Astrocyte (in vitro differentiated cells and primary cell): ENCODE measurements around the gene DRG1. TPM values are rescaled to one million over a fixed set of nuclear protein-coding genes. Genes with fewer than 3 reads are reported as not detected.

Experiments
- DNase-seq: peaks from one replicate; pipeline ENCODE4 v3.0.0-alpha.2; 2010; ENCODE audit warnings: low read depth
- FAIRE-seq: peaks from 2 replicates; lab custom pipeline; 2011; peaks lifted over from hg19 to GRCh38; lab: Jason Lieb, UNC
- H2AFZ ChIP-seq: 2 replicates; pipeline ENCODE4 v1.6.0; 2012; ENCODE audit warnings: low read depth, low read length, inconsistent platforms
- H3K27ac ChIP-seq: 2 replicates; pipeline ENCODE4 v1.5.1; 2011; ENCODE audit warnings: low read depth, low read length, inconsistent platforms
- H3K27me3 ChIP-seq: 2 replicates; pipeline ENCODE4 v1.6.0; 2011; ENCODE audit warnings: low read length, inconsistent platforms; ENCODE audit not compliant: insufficient read depth
- H3K36me3 ChIP-seq: 2 replicates; pipeline ENCODE4 v1.5.1; 2011; ENCODE audit warnings: low read length, inconsistent platforms; ENCODE audit not compliant: insufficient read depth
- H3K4me1 ChIP-seq: 2 replicates; pipeline ENCODE4 v1.5.1; 2011; ENCODE audit warnings: low read length, inconsistent platforms; ENCODE audit not compliant: insufficient read depth
- H3K4me2 ChIP-seq: 2 replicates; pipeline ENCODE4 v1.6.0; 2012; ENCODE audit warnings: low read length, inconsistent platforms
- H3K4me3 ChIP-seq: 2 replicates; pipeline ENCODE4 v1.5.1; 2011; ENCODE audit warnings: low read depth, mild to moderate bottlenecking, low read length, inconsistent platforms; ENCODE audit not compliant: insufficient read depth
- H3K79me2 ChIP-seq: 2 replicates; pipeline ENCODE4 v1.6.0; 2012; ENCODE audit warnings: mild to moderate bottlenecking, low read length, inconsistent platforms; ENCODE audit not compliant: insufficient read depth
- H3K9ac ChIP-seq: 2 replicates; pipeline ENCODE4 v1.6.0; 2012; ENCODE audit warnings: mild to moderate bottlenecking, low read length, inconsistent platforms
- H3K9me3 ChIP-seq: 2 replicates; pipeline ENCODE4 v1.5.1; 2012; ENCODE audit warnings: low read depth, mild to moderate bottlenecking, low read length, inconsistent platforms; ENCODE audit not compliant: insufficient read depth
- H4K20me1 ChIP-seq: 2 replicates; pipeline ENCODE4 v1.6.0; 2012; ENCODE audit warnings: low read length, inconsistent platforms; ENCODE audit not compliant: insufficient read depth
- H3K27ac Mint-ChIP-seq: one replicate; pipeline ENCODE4 v1.8.0; 2021; ENCODE audit warnings: mild to moderate bottlenecking, mixed read lengths; ENCODE audit not compliant: unreplicated experiment
- H3K27me3 Mint-ChIP-seq: one replicate; pipeline ENCODE4 v1.8.0; 2021; ENCODE audit warnings: low read depth, mixed read lengths; ENCODE audit not compliant: unreplicated experiment
- H3K36me3 Mint-ChIP-seq: one replicate; pipeline ENCODE4 v1.8.0; 2021; ENCODE audit warnings: low read depth, mixed read lengths; ENCODE audit not compliant: unreplicated experiment
- H3K4me1 Mint-ChIP-seq: one replicate; pipeline ENCODE4 v1.8.0; 2021; ENCODE audit warnings: low read depth, mixed read lengths; ENCODE audit not compliant: unreplicated experiment
- H3K4me3 Mint-ChIP-seq: one replicate; pipeline ENCODE4 v1.8.0; 2021; ENCODE audit warnings: mild to moderate bottlenecking, moderate library complexity, mixed read lengths; ENCODE audit not compliant: unreplicated experiment
- H3K9me3 Mint-ChIP-seq: one replicate; pipeline ENCODE4 v1.8.0; 2021; ENCODE audit warnings: mild to moderate bottlenecking, mixed read lengths; ENCODE audit not compliant: unreplicated experiment
- EZH2 ChIP-seq: IDR thresholded peaks from 2 replicates; pipeline ENCODE4 v1.6.1; 2012; ENCODE audit warnings: mild to moderate bottlenecking, low read length, inconsistent platforms; ENCODE audit not compliant: insufficient read depth
- total RNA-seq: library from RNA; stranded (reverse); gene quantifications from 2 replicates; pipeline ENCODE4 v1.2.1, GENCODE V29; 2021
- TF ChIP-seq, protein P1 (sequence below): IDR thresholded peaks from 2 replicates; pipeline ENCODE4 v1.5.1; 2011; ENCODE audit warnings: low read depth, mild to moderate bottlenecking, inconsistent platforms, low read length, moderate library complexity; ENCODE audit not compliant: insufficient read depth

Gene DRG1
- total RNA-seq, 1 donor from 2014 or later = 59.6 TPM

DNA sequence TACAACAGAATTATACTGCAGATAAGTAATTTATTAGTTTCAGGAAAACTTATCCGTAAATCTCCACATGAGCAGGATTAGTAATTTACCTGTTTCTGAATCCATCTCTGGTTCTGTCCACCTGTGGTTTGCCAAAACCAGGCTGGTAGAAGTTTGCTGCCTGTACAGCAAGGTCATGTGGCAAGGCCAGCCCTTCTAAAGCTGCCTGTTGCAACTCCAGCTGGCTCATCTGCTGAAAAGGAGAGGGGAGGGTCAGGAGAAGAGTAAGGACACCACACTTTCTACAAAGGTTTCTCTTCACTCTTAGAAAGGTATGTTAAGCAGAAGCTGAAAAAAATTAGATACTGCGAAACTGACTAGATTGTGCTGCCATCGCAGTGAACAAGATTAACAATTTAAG lies 47.9 kb downstream of the DRG1 start:
- no peaks in the 10 kb centered on the region for H3K9me3 Mint-ChIP-seq
- H3K27ac Mint-ChIP-seq = no peak overlapping the region
- no peak overlapping the region for H3K4me2 ChIP-seq
- no peaks in the 10 kb centered on the region for H3K27me3 ChIP-seq
- no peaks in the 10 kb centered on the region for H3K27me3 Mint-ChIP-seq
- no peaks in the 10 kb centered on the region for H3K79me2 ChIP-seq
- TF ChIP-seq, protein P1, sequence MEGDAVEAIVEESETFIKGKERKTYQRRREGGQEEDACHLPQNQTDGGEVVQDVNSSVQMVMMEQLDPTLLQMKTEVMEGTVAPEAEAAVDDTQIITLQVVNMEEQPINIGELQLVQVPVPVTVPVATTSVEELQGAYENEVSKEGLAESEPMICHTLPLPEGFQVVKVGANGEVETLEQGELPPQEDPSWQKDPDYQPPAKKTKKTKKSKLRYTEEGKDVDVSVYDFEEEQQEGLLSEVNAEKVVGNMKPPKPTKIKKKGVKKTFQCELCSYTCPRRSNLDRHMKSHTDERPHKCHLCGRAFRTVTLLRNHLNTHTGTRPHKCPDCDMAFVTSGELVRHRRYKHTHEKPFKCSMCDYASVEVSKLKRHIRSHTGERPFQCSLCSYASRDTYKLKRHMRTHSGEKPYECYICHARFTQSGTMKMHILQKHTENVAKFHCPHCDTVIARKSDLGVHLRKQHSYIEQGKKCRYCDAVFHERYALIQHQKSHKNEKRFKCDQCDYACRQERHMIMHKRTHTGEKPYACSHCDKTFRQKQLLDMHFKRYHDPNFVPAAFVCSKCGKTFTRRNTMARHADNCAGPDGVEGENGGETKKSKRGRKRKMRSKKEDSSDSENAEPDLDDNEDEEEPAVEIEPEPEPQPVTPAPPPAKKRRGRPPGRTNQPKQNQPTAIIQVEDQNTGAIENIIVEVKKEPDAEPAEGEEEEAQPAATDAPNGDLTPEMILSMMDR = no peak
- TF ChIP-seq EZH2 = no peak
- H3K4me3 Mint-ChIP-seq = no peak overlapping the region
- no peak overlapping the region for H2AFZ ChIP-seq
- peaks cover 9% of the 10 kb centered on the region for H4K20me1 ChIP-seq
- H3K4me1 ChIP-seq = no peaks in the 10 kb centered on the region
- H3K36me3 ChIP-seq = peaks cover 20% of the 10 kb centered on the region
- no peak overlapping the region for H3K4me3 ChIP-seq
- FAIRE-seq (no peak), DNase-seq (no peak)
- H3K36me3 Mint-ChIP-seq = peaks cover 17% of the 10 kb centered on the region
- no peaks in the 10 kb centered on the region for H3K9me3 ChIP-seq
- no peak overlapping the region for H3K9ac ChIP-seq
- H3K27ac ChIP-seq = no peak overlapping the region
- peaks cover 7% of the 10 kb centered on the region for H3K4me1 Mint-ChIP-seq

DNA sequence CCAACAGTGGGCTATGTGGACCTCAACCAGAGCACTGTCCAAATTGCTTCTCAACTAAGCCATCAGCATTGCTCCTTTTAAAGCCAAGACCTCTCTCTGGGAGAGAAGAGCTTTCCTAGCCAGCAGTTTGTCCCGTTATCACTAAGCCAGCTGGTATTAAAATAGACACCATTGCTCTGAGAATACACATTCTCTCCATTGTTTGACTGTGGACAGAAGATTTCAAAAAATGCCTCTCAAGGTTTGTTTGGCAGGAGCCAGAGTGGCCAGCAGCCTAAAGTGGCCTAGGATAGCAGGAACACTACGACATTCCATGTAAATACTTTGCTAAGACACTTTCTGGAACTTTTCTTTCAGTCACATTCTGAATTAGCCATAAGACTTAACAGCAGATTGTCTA lies 49.0 kb downstream of the DRG1 start:
- no peaks in the 10 kb centered on the region for H3K4me1 ChIP-seq
- H3K27ac ChIP-seq = no peak overlapping the region
- TF ChIP-seq, protein P1 = no peak
- no peak for TF ChIP-seq EZH2
- H4K20me1 ChIP-seq = peaks cover 10% of the 10 kb centered on the region
- Mint-ChIP-seq H3K27me3 (no peaks in the 10 kb centered on the region), H3K27ac (no peak overlapping the region), H3K9me3 (no peaks in the 10 kb centered on the region), H3K4me3 (no peak overlapping the region), H3K36me3 (peaks cover 16% of the 10 kb centered on the region), H3K4me1 (peaks cover 7% of the 10 kb centered on the region)
- FAIRE-seq (no peak), DNase-seq (no peak)
- H3K4me2 ChIP-seq = no peak overlapping the region
- no peak overlapping the region for H3K4me3 ChIP-seq
- no peaks in the 10 kb centered on the region for H3K79me2 ChIP-seq
- peaks cover 14% of the 10 kb centered on the region for H3K36me3 ChIP-seq
- no peak overlapping the region for H3K9ac ChIP-seq
- H2AFZ ChIP-seq = no peak overlapping the region
- H3K9me3 ChIP-seq = no peaks in the 10 kb centered on the region
- H3K27me3 ChIP-seq = no peaks in the 10 kb centered on the region

DNA sequence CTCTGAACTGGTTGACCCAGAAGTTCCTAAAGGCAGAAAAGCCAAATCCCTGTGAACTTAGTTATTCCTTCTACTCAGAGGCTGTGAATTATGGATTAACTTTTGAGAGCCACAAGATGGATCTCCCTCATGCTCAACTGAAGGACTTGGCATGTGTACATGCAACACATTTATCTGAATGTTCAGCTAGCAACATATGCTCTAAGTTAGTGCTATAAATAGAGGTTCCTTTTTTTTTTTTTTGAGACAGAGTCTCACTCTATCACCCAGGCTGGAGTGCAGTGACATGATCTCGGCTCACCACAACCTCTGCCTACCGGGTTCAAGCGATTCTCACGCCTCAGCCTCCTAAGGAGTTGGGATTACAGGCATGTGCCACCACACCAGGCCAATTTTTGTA lies 50.1 kb downstream of the DRG1 start:
- no peaks in the 10 kb centered on the region for H3K79me2 ChIP-seq
- TF ChIP-seq, protein P1 = no peak
- TF ChIP-seq EZH2 = no peak
- no peak overlapping the region for H3K4me2 ChIP-seq
- H3K4me1 Mint-ChIP-seq = peaks cover 7% of the 10 kb centered on the region
- H3K4me3 Mint-ChIP-seq = no peak overlapping the region
- H3K4me1 ChIP-seq = no peaks in the 10 kb centered on the region
- DNase-seq (no peak), FAIRE-seq (no peak)
- no peaks in the 10 kb centered on the region for H3K27me3 Mint-ChIP-seq
- no peak overlapping the region for H2AFZ ChIP-seq
- H3K9me3 ChIP-seq = no peaks in the 10 kb centered on the region
- no peak overlapping the region for H3K9ac ChIP-seq
- H3K27ac ChIP-seq = no peak overlapping the region
- H3K9me3 Mint-ChIP-seq = no peaks in the 10 kb centered on the region
- H3K27me3 ChIP-seq = no peaks in the 10 kb centered on the region
- H3K4me3 ChIP-seq = no peak overlapping the region
- no peak overlapping the region for H3K27ac Mint-ChIP-seq
- H3K36me3 Mint-ChIP-seq = peaks cover 23% of the 10 kb centered on the region
- peaks cover 16% of the 10 kb centered on the region for H3K36me3 ChIP-seq
- peaks cover 10% of the 10 kb centered on the region for H4K20me1 ChIP-seq
